Stimulated activated CD4-positive, alpha-beta T cell treated with anti-CD3 and anti-CD28 coated beads, TNF-alpha, amount 100 ng/mL, for 24 hours (primary cell): ENCODE data around the gene POLR2C.
A peak's percentile ranks its signal among the peaks of the same experiment; 100 is the strongest.
"Not testable (repeated sequence)": the region's sequence is repeated elsewhere in the genome, so short reads cannot be mapped to it uniquely, and the experiment has no call there.

Experiments
- DNase-seq, 3 experiments: peaks; one replicate each; pipeline ENCODE4 v3.0.0-alpha.2; 2020; ENCODE audit warnings: low read depth in 3 of 3

The POLR2C gene

DNA sequence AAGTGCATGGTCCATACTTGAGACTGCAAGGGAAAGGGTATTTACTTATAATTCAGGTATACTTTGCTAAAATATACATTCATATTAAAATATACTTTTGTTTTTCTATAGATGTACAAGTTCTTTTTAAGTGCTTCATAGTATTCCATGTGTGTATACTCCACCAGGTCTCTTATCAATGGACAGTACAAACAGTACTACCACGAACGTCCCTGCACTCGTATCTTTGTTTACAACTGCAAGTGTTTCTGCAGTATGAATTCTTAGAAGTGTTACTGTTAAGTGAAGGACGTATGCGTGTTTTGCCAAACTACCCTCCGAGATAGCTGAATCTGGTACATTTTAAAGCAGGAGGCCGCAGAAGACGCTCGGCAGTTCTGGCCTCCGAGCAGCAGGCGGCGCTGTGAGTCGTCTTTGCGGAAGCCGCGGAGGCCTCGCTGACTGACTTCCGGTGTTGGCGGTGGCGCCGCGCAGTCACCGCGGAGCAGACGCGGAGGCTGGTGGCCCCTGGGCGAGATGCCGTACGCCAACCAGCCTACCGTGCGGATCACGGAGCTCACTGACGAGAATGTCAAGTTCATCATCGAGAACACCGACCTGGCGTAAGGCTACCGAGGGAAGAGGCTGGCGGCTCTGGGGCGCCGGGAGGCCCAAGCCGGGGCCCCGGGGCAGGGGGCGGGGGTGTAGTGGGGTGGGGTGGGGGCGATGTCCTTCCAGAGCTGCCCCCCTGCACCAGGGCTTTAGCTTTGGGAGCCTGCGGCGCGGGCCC is at the start of gene POLR2C:
Gene POLR2C (plus strand): TSS at position 471 of the 769 bp plus-strand sequence. CDS start 46 bp downstream, at position 517.
- peak; percentile 82 to 88 (median 86) for DNase-seq

- DNase-seq: no peak
Measured at GRCh38 chr16:57413301-57413730, 49.2 kb upstream of the POLR2C start.

DNA sequence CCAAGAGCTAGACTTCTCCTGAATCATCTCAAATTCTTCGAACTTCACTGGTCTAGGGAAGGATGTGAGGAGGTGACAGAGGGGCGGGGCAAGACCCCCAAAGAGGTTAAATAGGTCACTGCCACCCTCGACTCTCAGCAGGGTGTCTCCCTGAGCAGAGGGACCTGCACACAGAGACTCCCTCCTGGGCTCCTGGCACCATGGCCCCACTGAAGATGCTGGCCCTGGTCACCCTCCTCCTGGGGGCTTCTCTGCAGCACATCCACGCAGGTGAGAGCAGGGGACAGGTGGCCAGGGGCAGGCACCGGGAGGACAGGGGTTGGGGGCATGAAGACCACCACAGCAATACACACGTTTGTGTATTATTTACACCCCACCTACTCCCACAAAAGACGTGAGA is 48.7 kb upstream of the POLR2C start:
- DNase-seq: no peak

DNA sequence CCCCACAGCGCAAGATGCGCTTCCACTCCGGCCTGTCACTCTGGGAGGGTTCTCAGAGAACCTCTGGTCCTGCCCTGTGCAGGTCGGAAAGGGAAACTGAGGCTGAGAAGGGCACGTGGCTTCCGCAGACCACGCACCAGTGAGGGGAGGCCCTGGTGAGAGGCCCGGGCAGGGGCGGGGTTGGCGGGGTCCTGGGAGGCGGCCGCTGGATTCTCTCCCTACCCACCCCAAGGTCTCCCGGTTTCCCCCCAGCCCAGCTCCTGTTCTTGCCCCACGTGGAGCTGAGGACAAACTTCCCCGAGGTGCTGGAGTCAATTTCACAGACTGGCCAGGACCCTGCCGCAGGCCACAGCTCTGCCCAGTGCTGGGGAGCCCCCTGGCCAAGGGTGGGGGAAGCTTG is 46.4 kb upstream of the POLR2C start:
- no peak for DNase-seq

GRCh38 chr16:57419506-57419905 is 43.0 kb upstream of the POLR2C start:
- no peak for DNase-seq

GRCh38 chr16:57422026-57422944 is 40.2 kb upstream of the POLR2C start:
- DNase-seq: no peak

GRCh38 chr16:57423152-57423551 is 39.3 kb upstream of the POLR2C start:
- no peak for DNase-seq

DNA sequence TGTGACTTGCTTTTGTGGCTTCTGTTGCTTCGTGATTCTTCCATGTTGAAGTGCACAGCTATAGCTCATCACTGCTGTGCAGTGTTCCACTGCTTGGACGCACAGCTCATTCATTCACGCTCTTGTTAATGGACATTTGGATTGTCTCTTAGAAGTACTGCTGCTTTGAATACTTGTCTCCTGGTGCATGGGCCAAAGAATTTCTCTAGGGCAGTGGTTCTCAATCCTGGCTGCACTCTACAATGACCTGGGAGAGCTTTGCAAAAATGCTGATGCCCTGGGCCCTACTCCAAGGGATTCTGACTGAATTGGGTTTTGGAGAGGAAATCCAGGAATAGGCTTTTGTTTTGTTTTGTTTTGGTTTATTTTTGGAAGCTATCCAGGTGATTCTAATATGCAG is 37.9 kb upstream of the POLR2C start:
- no peak for DNase-seq

GRCh38 chr16:57426356-57426755 is 36.1 kb upstream of the POLR2C start:
- no peak for DNase-seq

DNA sequence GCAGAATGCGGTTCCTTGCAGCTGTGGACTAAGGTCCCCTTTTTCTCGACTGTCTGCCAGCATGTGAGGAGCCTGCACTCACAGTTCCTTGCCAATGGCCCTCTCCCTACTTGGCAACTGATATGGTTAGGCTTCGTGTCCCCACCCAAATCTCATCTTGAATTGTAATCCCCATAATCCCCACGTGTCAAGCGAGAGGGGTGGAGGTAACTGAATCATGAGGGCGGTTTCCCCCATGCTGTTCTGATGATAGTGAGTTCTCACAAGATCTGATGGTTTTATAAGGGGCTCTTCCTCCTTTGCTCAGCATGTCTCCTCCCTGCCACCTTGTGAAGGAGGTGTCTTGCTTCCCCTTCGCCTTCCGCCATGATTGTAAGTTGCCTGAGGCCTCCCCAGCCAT is 35.2 kb upstream of the POLR2C start:
- DNase-seq: no peak

DNA sequence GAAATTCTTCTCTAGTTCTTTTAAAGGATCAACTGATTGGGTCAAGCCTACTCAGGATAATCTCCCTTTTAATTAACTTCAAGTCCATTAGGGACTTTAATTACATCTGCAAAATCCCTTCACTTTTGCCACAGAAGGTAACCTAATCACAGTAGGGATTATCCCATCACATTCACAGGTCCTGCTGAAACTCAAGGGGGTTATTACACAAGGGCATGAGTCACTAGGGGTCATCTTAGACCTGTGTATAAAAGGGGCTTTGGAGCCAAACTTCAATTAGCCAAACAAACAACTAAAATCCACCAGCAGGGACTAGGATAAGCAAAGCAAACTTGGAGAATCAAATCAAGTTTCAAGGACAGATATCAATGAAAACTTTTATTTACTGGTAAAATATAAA is 34.7 kb upstream of the POLR2C start:
- DNase-seq: no peak

- DNase-seq: no peak
Measured at GRCh38 chr16:57430955-57431354, 31.5 kb upstream of the POLR2C start.

DNA sequence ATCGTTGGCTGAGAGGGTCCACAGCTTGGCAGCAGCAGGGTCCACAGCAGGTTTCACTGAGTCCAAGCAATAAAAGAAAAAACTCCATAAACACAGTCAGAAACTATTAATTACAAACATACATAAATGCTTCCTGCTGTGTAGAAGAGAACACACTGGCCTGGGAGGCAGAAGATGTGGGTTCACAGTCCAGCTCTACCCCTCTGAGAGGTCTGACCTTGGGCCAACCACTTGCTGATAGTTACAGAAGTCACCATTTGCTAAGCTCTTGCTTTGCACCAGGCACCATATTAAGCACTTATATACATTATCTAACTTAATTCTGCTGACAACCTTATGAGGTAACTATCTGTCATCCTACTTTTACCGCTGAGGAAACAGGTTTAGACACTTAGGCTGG is 30.0 kb upstream of the POLR2C start:
- no peak for DNase-seq

DNA sequence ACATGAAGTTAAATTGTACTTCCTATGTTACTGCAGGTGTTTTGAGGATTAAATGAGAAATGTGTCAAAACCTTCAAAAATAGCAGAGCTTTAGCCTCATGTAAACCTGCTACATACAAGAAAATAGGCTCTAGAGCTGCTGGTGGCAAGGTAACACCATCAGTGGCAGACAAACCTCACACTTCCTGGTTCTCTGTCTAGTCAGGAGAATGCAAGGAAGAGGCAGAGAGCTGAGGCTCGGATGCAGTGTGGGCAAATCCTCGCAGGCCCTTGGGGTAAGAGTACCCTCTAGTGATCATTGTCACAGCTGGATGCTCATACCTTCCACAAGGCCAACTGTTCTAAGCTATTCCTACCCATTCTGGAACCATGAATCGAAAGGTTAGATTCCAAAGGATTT is 29.5 kb upstream of the POLR2C start:
- no peak for DNase-seq

DNA sequence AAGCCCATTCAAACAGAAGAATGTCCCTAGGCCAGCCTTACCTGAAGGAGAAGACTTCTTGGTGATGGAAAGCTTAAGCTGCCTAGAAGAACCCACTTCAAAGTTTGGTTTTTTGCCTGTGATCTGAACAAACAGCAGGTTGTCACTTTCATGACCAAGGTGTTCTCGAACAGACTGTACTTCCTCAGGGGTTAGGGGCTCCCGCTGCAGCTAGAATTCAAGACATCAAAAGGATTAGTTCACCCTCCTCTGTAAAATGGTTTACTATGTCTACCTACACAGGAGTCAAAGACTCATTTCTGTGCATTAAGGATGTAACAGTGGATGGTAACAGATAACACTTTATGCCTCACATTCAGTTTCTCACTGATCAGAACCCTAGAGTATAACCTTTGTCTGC is 28.5 kb upstream of the POLR2C start:
- DNase-seq: no peak

GRCh38 chr16:57435838-57436237 is 26.6 kb upstream of the POLR2C start:
- no peak for DNase-seq

GRCh38 chr16:57439947-57440346 is 22.5 kb upstream of the POLR2C start:
- DNase-seq: not testable (repeated sequence)

DNA sequence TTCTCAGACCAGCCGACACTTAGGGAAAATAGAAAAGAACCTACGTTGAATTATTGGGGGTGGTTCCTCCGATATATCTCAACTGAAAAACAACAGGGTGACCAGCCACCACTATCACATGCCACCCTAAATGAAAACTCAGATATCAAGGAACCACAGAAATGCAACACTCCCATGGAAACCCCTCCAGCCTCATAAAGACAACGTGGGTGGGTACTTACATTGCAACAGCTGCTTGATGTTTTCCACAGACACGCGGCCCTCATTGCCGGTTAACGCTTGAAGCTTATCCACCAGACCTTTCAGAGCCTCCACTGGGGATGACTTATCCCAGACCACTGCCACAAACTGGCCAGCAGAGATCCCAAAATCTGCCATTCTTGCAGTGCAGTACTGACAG is 21.9 kb upstream of the POLR2C start:
- DNase-seq: not testable (repeated sequence)

GRCh38 chr16:57444711-57445110 is 17.8 kb upstream of the POLR2C start:
- DNase-seq: no peak

- DNase-seq: no peak
Measured at GRCh38 chr16:57445510-57445909, 17.0 kb upstream of the POLR2C start.

GRCh38 chr16:57446531-57447185 is 15.8 kb upstream of the POLR2C start:
- peak in 2 of 3 experiments; percentile 8 to 21 for DNase-seq
